ENCODE results near the gene VARS2.

DNA sequence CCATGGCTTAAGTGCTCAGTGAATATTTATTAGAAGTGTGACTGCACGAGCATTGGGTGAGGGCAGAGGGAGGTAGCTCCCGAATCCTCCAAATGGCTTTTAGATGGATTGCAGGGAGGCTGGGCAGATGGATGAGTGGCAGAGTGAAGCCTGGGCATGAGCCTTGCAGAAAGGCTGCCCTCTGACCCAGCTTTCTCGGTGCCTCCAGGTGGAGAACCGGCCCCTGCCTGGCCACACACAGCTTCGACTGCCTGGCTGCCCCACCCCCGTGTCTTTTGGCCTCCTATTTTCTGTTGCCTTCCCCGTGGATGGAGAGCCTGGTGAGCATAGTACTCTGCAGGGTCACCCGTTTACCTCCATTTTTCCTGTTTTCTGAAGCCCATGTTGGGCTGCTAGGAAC lies 3.4 kb downstream of the VARS2 start:
- TF ChIP-seq ZSCAN29 (IDR thresholded peaks at IDR 0.05), result no peak
- TF ChIP-seq CTCF (IDR thresholded peaks at IDR 0.05 in 2 of 3, conservative IDR thresholded peaks at IDR 0.05 in 1 of 3; ENCODE audit: insufficient read depth in 2 of 3, low read depth in 1 of 3, low read length in 3 of 3), result no peak
- no peak for TF ChIP-seq RBM15 (IDR thresholded peaks at IDR 0.05; ENCODE audit: insufficient read depth, low read length)
- no peak for TF ChIP-seq ZBTB17 (CRISPR knock-in tag; IDR thresholded peaks at IDR 0.05)
- no peak for TF ChIP-seq CHD1 (IDR thresholded peaks at IDR 0.05; ENCODE audit: low read length)
- TF ChIP-seq ZNF75A (CRISPR knock-in tag; IDR thresholded peaks at IDR 0.05), result no peak
- no peak for TF ChIP-seq ZBTB40 (IDR thresholded peaks at IDR 0.05)
- no peak for TF ChIP-seq ZBTB40 (CRISPR knock-in tag; IDR thresholded peaks at IDR 0.05)
- no peak for TF ChIP-seq NFXL1 (CRISPR knock-in tag; IDR thresholded peaks at IDR 0.05)
- TF ChIP-seq ZNF232 (CRISPR knock-in tag; IDR thresholded peaks at IDR 0.05), result no peak
- TF ChIP-seq TAF1 (IDR thresholded peaks at IDR 0.05; ENCODE audit: control insufficient read depth, extremely low read depth, insufficient read depth, low read length, severe bottlenecking), result no peak
- TF ChIP-seq, protein P1, sequence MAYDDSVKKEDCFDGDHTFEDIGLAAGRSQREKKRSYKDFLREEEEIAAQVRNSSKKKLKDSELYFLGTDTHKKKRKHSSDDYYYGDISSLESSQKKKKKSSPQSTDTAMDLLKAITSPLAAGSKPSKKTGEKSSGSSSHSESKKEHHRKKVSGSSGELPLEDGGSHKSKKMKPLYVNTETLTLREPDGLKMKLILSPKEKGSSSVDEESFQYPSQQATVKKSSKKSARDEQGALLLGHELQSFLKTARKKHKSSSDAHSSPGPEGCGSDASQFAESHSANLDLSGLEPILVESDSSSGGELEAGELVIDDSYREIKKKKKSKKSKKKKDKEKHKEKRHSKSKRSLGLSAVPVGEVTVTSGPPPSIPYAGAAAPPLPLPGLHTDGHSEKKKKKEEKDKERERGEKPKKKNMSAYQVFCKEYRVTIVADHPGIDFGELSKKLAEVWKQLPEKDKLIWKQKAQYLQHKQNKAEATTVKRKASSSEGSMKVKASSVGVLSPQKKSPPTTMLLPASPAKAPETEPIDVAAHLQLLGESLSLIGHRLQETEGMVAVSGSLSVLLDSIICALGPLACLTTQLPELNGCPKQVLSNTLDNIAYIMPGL (CRISPR knock-in tag; IDR thresholded peaks at IDR 0.05), result no peak
- TF ChIP-seq NFYB (IDR thresholded peaks at IDR 0.05; ENCODE audit: extremely low read depth, insufficient read length), result no peak
- TF ChIP-seq CHCHD3 (CRISPR knock-in tag; IDR thresholded peaks at IDR 0.05), result no peak

Measured in K562 (cell line).